Prostate gland (tissue), 2 donors: ENCODE measurements around the gene LAPTM4A. TPM values are rescaled to one million over a fixed set of nuclear protein-coding genes. Genes with fewer than 3 reads are reported as not detected.

Experiments used
- DNase-seq: peaks from one replicate; pipeline ENCODE4 v3.0.0-alpha.2; 2019; ENCODE audit warnings: low spot score
- H3K27ac ChIP-seq, 2 donors: fragments of 200-600 bp; sonication (generic); 2 replicates each; pipeline ENCODE4 v1.5.1; 2017 to 2019
- H3K27me3 ChIP-seq: fragments of 200-600 bp; sonication (generic); replicated peaks from 2 replicates; pipeline ENCODE4 v1.5.1; 2019; ENCODE audit not compliant: insufficient read depth
- H3K36me3 ChIP-seq, 2 donors: fragments of 200-600 bp; sonication (generic); 1 replicate in 1 of 2; 2 replicates in 1 of 2; pipeline versions ENCODE4 v1.5.1 to v1.8.1; 2017 to 2019
- H3K4me1 ChIP-seq: fragments of 200-600 bp; sonication (generic); replicated peaks from 2 replicates; pipeline ENCODE4 v1.5.1; 2019
- H3K4me3 ChIP-seq, 2 donors: fragments of 200-600 bp; sonication (generic); 2 replicates each; pipeline ENCODE4 v1.5.1; 2017 to 2019
- H3K9me3 ChIP-seq: fragments of 200-600 bp; sonication (generic); 2 replicates; pipeline ENCODE4 v1.5.1; 2017
- POLR2A ChIP-seq: fragments of 450-650 bp; IDR thresholded peaks from one replicate; pipeline ENCODE4 v1.6.1; 2016; ENCODE audit warnings: antibody characterized with exemption, mild to moderate bottlenecking
- POLR2AphosphoS5 ChIP-seq: sonication (generic); formaldehyde crosslinking; IDR thresholded peaks from one replicate; pipeline ENCODE4 v1.6.1; 2017; ENCODE audit warnings: antibody characterized with exemption
- WGBS: methylation state at CpG from one replicate; pipeline ENCODE4 v1.1.5; 2018; 5-methylcytosine and 5-hydroxymethylcytosine counted together
- intact Hi-C: fragments of 100-400 bp; cut with DNase I; formaldehyde crosslinking; loops from one replicate; pipeline ENCODE4 v1.14.2; 2022
- total RNA-seq, 2 donors: library from RNA; depleted of rRNA; stranded (reverse); fragments of >200 nt; gene quantifications; one replicate each; pipeline ENCODE4 v1.1.0, GENCODE V29; 2016
- TF ChIP-seq, protein P1 (sequence below), 4 experiments: fragments of 200-600 bp in 2 of 4; fragments of 450-650 bp in 2 of 4; sonication (generic) in 2 of 4; IDR thresholded peaks; 1 replicate in 3 of 4; 2 replicates in 1 of 4; pipeline ENCODE4 v1.5.1; 2016 to 2019; ENCODE audit warnings: antibody characterized with exemption in 4 of 4, mild to moderate bottlenecking in 2 of 4, moderate library complexity in 2 of 4

The LAPTM4A gene
- total RNA-seq, 2 donors from 2014 or later, result 142 to 340 TPM

DNA sequence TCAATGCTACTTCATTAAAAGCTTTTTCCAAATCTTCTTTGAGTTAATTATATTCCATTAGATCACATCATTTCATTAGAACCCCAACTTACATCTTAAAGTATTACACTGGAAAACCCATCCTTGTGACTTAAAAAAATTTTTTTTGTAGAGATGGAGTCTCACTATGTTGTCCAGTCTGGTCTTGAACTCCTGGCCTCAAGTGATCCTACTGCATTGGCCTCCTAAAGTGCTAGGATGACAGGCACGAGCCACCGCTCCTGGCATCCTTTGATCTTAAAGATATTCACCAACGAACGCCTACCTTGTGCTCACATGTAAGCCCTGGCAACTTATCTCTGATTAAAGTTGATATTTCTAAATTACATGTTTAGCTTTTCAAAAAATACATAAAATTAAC, 6.7 kb downstream of the LAPTM4A start:
- Histone ChIP-seq H3K4me1 (no peaks in the 10 kb centered on the region), H3K27ac (no peak overlapping the region), H3K4me3 (no peak overlapping the region), H3K27me3 (no peaks in the 10 kb centered on the region), H3K9me3 (no peaks in the 10 kb centered on the region), H3K36me3 (peaks cover 0 to 1% of the 10 kb centered on the region in 2 donors)
- TF ChIP-seq, protein P1, sequence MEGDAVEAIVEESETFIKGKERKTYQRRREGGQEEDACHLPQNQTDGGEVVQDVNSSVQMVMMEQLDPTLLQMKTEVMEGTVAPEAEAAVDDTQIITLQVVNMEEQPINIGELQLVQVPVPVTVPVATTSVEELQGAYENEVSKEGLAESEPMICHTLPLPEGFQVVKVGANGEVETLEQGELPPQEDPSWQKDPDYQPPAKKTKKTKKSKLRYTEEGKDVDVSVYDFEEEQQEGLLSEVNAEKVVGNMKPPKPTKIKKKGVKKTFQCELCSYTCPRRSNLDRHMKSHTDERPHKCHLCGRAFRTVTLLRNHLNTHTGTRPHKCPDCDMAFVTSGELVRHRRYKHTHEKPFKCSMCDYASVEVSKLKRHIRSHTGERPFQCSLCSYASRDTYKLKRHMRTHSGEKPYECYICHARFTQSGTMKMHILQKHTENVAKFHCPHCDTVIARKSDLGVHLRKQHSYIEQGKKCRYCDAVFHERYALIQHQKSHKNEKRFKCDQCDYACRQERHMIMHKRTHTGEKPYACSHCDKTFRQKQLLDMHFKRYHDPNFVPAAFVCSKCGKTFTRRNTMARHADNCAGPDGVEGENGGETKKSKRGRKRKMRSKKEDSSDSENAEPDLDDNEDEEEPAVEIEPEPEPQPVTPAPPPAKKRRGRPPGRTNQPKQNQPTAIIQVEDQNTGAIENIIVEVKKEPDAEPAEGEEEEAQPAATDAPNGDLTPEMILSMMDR (IDR thresholded peaks at IDR 0.05), result no peak
- no peak for TF ChIP-seq POLR2AphosphoS5
- no peak for TF ChIP-seq POLR2A
- no peak for DNase-seq
- WGBS, result 86% methylated on average over 4 of the region's 4 CpGs
- intact Hi-C loops, result no loop called here

DNA sequence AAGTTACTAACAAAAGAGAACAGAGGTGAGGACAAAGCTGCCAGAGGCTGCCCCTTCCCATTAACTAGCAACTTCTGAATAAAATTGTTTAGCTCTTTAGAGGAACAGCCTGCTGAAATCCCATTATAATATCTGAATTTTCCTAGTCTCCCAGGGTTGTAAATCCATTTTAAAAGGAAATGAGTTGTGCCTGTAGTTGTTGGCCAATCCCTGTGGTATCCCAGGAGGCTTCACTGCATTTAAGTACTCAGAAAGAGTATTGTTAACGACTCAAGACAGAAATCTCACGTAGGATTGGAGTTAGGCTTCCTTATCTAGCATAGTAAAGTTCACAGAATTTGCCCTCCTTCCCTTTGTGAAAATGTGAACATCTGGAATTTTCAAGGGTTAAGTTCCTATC, 8.9 kb downstream of the LAPTM4A start:
- intact Hi-C loops, result no loop called here
- Histone ChIP-seq H3K36me3 (peaks cover 3 to 21% of the 10 kb centered on the region in 2 donors), H3K27ac (no peak overlapping the region), H3K4me1 (no peaks in the 10 kb centered on the region), H3K9me3 (no peaks in the 10 kb centered on the region), H3K27me3 (no peaks in the 10 kb centered on the region), H3K4me3 (no peak overlapping the region)
- DNase-seq, result no peak
- TF ChIP-seq, protein P1 (IDR thresholded peaks at IDR 0.05), result no peak
- 51% methylated on average over 2 of the region's 2 CpGs for WGBS

DNA sequence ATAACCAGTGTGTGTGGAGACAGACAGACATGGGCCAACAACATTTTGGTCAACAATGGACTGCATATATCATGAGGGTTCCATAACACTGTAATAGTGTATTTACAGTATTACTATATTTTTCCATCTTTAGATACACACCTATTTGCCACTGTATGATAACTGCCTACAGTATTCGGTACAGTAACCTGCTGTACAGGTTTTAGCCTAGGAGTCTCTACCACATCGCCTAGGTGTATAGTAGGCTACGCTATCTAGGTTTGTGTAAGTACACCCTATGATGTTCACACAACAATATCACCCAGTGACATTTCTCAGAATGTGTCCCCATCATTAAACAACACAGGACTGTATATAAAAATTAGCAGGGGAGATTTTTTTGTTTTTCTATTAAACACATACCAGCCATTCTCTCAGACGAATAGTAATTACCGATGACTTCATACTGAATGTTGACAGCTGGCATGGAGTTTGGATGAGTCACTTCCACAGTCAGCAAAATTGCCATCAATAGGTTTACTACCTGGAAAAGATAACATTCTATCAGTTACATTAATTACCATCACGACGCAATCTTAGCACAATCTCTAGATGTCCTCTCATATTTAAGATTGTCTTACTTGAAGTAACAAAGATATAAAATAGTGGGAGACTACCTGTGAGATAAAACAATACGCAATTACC, 10.8 kb downstream of the LAPTM4A start:
- no peak for DNase-seq
- no peak overlapping the region for H3K4me3 ChIP-seq
- no peaks in the 10 kb centered on the region for H3K27me3 ChIP-seq
- no peak overlapping the region for H3K27ac ChIP-seq
- H3K36me3 ChIP-seq, result peaks cover 3 to 21% of the 10 kb centered on the region in 2 donors
- intact Hi-C loops, result no loop called here
- H3K9me3 ChIP-seq, result no peaks in the 10 kb centered on the region
- 75% methylated on average over 8 of the region's 8 CpGs for WGBS
- TF ChIP-seq POLR2AphosphoS5 (no peak), POLR2A (no peak)
- TF ChIP-seq, protein P1 (IDR thresholded peaks at IDR 0.05), result no peak
- no peaks in the 10 kb centered on the region for H3K4me1 ChIP-seq

DNA sequence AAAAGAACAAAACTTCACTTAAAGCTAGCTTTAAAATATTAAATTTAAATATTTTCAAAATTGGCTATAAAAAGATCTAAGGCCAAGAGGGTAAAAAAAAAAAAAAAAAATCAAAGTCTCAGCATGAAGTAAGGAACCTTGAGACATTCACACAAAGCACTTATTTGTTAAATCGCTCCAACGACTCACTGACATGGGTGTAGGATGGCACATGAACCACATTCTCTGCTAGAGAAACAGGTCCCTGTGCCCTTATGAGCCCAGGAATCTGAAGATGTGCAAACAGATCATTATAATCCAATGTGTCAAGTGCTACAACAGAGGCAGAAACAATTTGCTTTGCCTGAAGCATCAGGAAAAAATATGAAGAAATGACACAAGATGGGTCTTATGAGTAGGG, 13.8 kb downstream of the LAPTM4A start:
- Histone ChIP-seq H3K27me3 (no peaks in the 10 kb centered on the region), H3K4me1 (no peaks in the 10 kb centered on the region), H3K27ac (no peak overlapping the region), H3K36me3 (peaks cover 5 to 30% of the 10 kb centered on the region in 2 donors), H3K9me3 (no peaks in the 10 kb centered on the region), H3K4me3 (no peak overlapping the region)
- intact Hi-C loops, result no loop called here
- no peak for DNase-seq
- WGBS, result 74% methylated on average over 2 of the region's 2 CpGs
- TF ChIP-seq, protein P1 (IDR thresholded peaks at IDR 0.05), result no peak

DNA sequence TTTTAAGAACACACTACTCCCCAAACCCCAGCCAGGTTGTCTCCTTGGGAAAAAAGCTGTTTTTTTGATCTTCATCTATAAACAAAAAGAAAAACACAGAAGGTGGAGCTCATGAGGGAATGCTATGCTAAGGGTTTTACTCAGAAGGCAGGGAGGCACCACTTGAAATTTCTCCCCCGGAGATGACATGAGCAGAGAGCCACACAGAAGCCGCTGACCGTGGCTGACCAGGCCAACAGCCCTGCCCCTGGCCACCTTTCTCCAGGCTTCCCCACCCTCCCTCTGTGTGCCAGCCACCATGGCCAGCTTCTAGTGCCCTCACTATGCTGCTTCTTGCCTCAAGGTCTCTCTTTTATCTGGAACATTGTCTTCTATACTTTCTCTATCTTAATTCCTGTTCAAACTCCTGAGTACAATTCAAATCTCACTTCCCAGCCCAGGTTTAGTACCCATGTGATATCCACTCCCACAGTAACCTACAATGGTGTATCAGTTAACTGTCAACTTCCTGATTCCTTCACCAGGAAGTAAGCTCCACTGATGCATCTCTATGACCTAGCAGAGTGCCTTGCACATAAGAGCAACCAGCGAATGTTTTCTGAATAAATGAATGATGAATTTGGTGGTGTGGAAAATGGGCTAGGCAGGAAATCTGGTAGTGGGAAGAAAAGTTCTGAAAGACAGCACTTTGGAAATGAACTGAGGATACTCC, 15.3 kb downstream of the LAPTM4A start:
- 90% methylated on average over 4 of the region's 4 CpGs for WGBS
- DNase-seq, result no peak
- H3K9me3 ChIP-seq, result no peaks in the 10 kb centered on the region
- H3K36me3 ChIP-seq, result peaks cover 5 to 30% of the 10 kb centered on the region in 2 donors
- no peak overlapping the region for H3K4me3 ChIP-seq
- intact Hi-C loops, result no loop called here
- H3K27ac ChIP-seq, result no peak overlapping the region
- no peaks in the 10 kb centered on the region for H3K4me1 ChIP-seq
- no peaks in the 10 kb centered on the region for H3K27me3 ChIP-seq
- TF ChIP-seq, protein P1 (IDR thresholded peaks at IDR 0.05), result no peak
- TF ChIP-seq POLR2A, result no peak
- TF ChIP-seq POLR2AphosphoS5, result no peak
